NCI-H1417 treated with DMSO at 0.1 percent for 48 hours (cell line): ENCODE measurements around the gene RCAN3.

ENCODE experiments used
- DNase-seq: peaks from one replicate; lab custom pipeline; 2025; lab: John Stamatoyannopoulos, UW

The RCAN3 gene

DNA sequence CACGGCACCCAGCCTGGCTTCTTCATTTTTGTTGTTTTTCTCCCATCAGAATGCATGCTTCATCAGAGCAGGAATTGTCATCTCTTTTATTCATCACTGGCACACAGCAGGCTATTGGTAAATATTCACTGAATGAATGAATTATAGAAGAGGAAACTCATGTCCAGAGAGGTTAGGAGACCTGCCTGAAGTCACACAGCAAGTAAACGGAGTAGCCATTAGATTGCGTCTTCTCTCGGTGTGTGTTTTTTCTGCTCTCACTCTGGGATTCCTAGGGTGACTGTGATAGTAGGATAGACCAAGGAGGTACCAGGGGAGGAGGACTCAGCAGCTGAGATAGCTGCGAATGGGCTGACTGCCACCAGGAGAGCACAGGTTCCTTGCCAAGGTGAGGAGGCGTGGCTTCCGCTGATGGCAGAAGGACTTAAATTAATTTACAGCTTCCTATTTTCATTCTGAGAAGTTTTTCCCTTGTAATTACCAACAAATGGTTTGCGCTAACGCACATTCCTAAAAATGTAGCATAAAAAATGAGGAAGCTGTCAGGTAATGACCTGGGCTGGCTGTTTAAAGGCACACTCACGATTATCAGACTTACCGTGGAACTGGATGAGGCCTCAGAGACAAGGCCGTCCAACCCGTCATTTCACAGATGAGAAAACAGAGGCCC is 48.8 kb downstream of the RCAN3 start:
- DNase-seq: no peak

DNA sequence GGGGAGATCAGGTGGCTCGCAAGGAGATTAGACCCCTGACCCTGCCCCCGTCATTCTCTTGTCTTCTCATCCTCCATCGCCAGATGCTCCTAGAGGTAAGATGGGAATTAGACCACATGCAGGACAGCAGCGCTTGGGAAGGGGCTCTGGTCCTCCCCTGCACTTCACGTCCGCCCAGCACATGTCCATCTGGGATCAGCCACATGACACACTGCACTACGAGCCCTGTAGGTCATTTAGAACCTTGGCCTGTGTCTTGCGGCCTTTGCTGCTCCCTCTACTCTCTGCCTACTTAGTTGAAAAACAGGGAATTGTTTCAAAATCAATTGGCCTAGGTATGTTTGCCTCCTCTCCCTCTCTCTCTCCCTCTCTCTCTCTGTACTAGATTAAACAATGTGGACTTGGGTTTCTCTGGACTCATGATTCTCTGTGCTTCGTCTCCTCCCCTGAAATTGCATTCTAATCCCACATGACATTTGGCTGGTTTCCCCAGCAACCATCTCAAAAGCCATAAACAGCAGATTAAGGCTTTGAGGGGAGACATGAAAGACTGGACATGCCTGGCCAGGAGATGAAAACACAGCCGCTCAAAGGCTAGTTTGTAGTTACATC is 49.4 kb downstream of the RCAN3 start:
- DNase-seq: no peak

DNA sequence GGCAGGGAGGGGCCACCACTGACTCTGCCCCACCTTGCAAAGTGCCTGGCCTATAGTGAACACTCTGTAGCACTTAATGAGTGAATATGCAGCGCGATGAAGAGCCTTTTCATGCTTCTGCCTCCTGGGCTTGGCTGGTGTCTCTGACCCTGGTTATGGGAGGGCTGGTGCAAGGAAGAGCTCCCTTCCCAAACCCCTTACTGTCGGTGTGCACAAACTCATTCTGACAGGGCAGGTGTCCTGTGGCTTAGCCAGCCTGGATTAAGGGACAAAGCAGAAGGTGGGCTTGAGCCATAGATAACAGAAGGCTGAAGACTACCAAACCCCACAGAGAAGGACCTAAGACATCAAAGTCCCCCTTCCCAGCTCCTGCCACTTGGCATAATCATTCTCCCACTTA is 51.3 kb downstream of the RCAN3 start:
- no peak for DNase-seq

DNA sequence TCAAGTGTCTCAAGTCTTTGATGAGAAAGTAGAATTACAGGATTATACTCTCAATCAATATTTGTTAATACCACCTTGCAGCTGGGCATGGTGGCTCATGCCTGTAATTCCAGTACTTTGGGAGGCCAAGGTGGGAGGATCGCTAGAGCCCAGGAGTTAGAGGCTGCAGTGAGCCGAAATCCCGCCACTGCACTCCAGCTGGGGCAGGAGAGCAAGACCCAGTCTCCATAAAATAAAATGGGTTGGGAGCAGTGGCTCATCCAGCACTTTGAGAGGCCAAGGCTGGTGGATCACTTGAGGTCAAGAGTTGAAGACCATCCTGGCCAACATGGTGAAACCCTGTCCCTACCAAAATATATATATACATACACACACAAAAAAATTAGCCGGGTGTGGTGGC is 52.1 kb downstream of the RCAN3 start:
- DNase-seq: no peak

DNA sequence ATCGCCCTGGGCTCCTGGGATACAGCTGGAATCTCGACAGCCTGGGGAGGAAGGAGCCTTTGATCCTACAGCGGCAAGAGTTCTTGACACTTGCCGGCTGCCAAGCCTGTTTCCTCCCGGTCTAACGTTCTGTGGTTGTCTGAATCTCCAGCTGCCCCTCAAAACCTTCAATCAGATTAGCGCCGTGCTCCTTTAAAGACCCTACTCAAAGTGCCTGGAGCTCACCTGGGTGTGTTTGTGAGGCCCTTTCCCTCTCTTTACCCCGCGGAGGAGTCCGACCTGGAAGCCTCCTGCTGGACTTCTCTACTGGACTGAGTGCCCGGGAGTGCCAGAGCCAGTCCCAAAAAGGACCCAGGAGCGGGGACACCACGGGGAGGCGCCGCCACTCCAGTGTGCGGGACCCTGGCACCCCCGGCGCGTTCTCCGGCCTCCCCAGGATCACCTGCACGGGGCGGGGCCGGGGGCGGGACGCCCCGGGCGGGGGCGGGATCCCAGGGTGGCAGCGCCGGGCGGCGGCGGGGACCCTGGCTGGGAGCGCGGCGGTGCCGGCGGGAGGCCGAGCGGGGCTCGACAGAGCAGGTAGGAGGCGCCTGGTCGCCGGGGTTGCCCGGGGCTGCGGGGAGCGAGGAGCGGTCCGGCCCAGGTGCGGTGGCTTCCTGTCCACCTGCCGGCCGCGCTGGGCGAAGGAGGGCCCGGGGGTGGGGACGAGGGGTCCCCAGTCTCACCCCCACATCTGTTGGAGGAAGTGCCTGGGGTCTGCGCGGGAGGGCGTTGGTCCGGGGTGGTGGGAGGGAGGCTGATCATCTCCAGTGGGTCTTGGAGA is 53.2 kb downstream of the RCAN3 start, which contains the start of gene NCMAP:
Gene NCMAP (plus strand): TSS at position 497 of the 823 bp plus-strand sequence. CDS start 39,344 bp downstream, outside the sequence.
- DNase-seq: no peak

DNA sequence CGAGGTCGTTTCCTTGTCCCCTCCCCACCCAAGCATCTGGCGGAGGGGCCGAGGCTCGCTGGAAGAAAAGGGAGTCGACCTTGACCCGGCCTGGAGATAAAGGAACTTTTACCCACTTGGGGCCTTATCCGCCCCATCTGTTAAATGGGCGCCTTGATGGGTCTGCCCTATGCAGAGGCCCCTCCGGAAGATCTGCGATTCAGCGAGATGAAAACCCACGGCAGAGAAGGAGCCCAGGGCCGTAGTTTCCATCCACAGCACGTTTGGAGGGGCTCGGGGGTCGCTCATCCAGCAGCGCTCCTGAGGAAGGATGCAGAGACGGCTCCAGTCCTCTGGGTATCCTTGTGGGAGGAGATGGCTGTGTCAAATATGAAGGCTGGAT is 53.8 kb downstream of the RCAN3 start:
- no peak for DNase-seq

DNA sequence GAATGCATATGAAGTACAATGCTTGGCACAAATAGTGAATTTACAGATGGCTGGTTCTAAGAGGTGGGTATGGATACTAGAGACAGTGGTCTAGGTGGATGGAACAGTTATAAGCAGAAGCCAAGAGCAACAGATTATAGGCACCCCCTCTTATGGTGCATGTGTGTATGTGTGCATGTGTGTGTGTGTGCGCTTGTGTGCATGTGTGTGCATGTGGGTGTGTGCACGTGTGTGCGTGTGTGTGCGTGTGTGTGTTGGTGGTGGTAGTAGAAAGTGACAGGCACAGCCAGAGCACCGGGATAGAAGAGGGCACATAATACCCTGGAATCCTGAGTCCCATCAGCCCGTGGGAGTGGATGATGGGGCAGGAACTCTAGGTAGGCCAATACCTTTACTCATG is 54.6 kb downstream of the RCAN3 start:
- no peak for DNase-seq

DNA sequence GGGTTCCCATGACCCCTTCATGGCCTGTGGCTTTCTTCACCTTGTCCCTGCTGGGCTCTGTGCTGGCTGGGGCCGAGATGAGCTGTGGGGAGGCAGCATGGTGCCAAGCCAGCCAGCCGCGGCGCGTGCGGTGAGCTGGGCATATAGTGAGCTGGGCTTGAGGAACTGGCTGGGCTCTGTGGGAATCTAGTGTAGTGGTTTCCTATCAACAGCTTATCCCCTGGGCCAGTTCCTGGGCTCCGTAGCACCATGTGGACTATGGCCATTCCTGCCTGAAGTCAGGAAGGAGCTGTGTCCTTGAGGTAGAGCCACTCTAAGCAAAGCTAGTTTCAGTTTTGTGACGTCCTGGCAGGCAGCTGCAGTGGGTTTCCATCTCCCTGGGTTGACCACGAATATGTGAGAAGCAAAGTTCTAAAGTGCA is 55.1 kb downstream of the RCAN3 start:
- no peak for DNase-seq

DNA sequence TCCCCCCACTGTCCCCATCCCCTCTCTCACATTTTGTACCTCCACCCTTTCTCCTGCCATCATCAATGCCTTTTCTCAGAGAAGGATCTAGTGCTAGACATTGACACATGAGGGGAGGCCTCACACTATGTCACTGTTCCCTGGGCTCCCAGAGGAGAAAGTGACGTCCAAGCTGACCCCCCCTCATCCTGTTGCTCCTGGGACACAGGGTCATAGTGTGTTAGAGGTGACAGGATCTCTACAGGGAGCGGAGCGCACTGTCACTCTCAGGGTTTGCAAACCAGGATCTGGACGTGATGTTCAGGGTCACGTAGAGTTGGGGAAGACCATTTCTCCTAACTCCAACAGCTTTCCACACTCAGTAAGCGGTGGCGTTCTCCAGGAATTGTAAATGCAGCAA is 55.8 kb downstream of the RCAN3 start:
- no peak for DNase-seq

DNA sequence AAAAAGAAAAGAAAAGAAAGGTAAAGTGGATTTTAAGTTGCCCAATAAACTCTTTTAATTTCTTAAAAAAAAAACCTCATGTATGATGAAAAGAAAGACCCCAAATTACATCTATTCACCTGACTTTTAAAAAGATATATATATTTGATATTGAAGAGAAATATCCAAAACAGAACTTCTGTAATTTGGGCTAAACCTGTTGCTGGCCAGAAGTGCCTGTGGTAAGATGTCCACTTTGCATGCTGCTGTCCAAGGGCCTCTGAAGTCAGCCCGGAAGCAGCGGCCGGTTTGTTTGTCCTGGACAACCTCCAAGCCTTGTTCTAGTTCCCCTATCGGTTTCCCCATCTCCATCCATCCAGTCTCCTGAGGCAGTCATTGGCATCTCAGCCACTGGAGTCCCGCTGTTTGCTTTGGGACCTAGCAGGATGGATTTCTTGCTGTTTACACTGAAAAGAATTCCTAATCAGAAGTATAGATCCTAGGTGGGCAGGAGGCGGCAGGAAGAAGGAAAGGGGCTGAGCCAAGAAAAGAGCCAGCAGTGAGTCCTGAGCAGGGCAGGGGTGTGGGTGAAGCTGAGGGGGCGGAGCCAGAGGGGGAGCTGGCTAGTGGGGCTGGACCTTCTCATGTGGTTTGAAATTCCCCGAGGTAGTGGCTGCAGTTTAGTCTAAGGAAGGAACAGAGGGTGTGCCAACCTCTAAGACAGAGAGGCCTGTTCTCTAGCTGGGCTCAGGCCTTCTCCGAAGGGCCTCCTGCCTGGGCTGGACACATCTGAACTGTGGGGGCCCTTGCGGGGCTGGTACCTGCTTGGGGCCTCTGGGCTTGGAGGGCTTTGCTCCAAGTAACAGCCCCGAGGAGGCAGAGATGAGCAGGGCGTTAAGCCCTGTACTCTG is 56.5 kb downstream of the RCAN3 start:
- DNase-seq: no peak

DNA sequence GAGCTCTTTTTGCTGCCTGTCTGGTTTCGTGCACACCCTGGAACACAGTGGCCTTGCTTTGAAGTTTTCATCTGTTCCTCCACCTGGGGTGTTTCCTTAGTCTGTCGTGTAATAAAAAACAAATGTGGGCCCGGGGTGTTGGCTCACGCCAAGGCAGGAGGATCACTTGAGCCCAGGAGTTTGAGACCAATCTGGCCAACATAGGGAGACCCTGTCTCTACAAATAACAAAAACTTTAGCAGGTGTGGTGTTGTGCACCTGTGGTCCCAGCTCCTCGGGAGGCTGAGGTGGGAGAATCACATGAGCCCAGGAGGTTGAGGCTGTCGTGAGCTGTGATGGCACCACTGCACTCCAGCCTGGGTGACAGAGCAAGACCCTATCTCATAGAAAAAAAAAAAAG is 57.7 kb downstream of the RCAN3 start:
- DNase-seq: no peak

DNA sequence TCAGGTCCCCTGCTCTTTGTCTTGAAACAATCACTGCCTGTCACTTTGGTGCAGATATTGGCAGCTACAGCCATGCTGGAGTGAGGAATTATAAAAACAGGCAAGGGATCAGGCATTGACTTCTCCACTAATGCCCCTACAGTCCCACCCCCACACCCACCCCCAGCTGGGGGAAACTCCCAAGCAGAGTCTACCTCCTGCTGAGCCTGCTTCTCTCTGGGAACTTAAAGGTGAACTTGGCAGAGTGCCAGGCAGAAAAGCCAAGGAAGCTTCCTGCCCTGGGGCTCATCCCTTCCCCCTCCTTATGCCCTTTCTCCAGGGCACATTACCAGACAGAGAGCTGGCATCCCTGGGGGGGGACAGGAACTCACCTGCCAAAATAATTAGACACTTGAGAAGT is 60.0 kb downstream of the RCAN3 start:
- peak; percentile 48 for DNase-seq

DNA sequence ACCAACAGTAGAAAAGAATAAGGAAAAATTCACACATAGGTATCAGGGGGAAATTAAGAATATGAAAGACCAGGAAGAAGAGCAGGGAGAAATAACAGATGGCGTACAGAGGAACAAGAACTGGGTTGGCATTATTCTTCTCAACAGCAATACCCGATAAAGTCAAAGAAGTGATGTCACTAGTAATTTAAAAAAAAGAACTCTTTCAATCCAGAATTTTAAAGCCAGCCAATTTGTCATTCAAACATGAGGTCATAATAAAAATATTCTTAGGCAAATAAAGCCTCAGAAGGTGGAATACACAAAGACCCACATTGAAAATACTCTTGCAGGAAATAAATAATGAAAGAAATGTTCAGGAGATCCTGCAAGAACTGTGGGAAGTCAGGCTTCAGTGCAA is 62.1 kb downstream of the RCAN3 start:
- no peak for DNase-seq

DNA sequence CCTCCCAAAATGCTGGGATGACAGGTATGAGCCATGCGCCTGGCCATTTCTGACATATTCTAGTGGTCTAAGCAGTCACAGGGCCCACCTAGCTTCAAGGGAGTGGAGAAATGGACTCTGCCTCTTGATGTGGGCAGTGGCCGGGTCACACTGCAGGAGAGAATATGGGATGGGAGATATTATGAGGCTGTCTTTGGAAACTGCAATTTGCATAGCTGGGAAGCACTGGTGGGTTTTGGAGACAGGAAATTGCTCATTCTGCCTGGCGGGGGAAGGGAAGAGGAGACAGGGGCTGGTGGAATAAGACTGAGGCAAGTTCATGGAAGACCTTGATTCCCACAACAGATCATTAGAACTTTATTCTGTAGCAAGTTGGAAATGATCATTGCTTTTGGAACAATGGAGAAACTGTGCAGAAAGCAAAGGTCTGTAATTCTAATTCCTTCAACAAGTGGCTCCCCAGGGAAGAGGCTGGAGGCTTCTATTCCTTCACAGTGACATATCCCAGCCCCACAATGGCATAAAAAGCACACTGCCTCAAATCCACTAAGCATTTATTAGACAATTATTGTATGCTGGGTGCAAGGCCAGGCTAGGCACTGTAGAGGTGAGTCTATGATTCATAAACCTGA is 63.7 kb downstream of the RCAN3 start:
- DNase-seq: no peak

DNA sequence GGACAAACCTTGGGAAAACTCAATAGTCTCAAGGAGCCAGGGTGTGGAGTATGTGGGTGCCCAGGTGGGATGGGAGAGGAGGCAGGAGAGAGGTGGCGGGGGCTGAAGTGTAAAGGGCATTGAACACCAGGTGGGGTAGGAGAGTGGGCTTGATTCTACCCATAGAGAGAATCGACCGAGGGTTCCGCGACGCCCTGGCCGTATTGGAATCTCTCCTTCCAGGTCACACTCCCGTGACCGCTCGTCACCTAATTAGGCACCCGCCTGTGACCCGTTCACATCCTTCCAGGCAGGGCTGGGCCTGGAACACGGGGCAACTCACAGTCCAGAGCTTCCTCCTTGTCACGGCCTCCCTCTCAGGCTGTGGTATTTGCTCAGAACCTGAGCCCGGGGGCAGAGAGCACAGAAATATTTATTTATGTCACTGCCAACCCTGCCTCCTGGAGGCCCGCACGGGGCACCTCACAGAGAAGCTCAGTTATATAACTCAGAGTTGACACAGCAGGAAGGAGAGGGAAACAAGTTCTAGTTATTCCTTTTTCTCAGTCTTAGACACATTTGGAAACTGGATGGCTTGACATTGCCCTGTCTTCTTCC is 65.3 kb downstream of the RCAN3 start:
- no peak for DNase-seq

DNA sequence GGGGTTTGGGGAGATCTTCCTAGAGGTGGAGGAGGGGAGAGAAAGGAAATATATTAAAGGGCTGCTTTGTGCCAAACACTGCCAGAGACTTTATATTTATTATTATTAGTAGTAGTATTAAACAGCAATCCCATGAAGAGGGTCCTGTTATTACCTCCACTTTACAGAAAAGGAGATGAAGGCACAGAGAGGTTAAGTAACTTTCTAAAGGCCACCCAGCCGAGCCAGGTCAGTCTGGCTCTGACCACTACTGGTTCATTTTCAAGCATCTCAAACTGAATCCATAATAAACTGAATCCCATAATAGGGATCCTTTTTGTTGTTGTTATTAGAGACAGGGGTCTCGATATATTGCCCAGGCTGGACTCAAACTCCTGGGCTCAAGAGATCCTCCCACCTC is 65.8 kb downstream of the RCAN3 start:
- DNase-seq: no peak

DNA sequence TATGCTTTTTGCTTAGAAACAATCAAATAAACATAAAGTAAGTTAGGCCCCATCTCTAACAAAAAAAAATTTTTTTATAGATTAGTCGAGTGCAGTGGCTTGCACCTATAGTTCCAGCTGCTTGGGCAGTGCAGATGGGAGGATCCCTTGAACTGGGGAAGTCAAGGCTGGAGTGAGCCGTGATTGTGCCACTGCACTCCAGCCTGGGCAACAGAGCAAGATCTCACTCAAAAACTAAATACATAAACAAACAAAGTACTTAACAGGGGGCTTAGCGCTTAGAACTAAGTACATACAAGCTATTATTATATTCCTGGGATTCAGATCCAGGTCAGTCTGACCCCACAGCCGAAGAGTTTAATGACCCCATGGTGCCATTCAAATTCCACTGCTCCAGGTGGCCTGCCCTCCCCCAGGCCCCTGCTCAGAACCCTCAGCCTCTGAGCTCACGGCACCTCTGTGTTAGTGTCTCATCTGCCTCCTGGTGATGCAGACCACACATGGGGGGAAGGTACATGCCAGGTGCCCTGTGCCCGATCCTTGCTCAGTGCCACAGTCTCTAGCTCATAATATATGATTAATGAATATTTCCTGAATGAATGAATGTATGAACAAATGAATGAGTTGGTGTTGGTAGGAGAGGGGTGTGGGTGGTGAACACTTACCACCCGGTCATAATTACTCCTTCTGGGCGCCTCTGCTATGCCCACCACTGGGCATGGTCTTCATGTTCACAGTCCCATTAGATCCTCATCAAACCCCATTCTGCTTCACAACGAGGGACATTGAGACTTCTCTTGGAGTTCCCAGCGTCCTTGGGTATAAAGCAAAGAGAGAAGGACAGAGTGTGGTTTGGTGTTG is 67.9 kb downstream of the RCAN3 start:
- no peak for DNase-seq

DNA sequence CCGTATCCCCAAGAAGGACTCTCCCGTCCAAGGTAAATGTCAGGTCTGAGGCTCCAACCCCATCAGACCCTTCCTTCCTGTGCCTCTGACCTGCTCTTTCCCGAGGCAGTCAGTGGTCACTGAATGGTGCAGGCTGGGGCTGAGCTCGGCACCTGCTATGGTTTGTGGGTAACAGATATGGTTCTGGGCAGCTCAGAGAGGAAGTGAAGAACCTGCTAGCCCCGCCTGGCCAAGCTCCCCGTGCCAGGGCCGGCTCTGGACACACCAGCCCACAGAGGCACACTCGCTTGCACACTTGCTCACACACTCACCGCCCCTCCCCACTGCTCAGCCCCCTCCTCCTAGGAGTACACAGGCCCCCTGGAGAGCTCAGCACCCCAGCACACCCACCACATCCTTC is 69.7 kb downstream of the RCAN3 start:
- DNase-seq: no peak

DNA sequence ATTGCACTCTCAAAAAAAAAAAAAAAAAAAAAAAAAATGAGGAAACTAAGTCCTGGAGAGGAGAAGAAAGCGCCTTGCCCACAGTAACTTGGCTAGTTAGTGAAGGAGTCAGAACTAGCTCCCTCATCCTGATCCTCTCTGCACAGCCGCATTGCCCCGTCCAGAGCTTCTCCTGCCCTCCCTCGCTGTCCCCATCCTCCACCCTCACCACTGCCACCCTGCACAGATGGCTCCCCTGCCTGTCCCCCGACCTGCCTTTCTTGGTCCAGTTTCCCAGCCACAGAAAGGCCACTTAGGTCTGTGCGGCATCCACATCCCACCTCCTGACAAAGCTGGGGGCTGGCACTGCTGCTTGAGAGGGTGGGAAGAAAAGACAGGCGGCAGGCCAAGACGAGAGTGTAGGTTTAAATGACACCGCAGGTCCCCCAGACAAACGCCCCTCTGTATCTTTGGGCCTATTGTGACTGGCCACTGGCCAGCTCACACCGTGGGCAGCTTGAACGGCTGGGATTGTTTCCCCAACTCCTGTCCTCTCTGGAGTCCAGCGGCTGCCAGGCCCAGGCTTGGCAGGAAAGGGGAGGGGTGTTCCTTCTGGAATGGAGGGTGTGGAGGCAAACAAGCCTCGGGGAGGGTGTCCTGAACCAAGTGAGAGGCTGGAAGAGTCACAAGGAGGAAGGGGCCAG is 73.4 kb downstream of the RCAN3 start:
- DNase-seq: no peak

DNA sequence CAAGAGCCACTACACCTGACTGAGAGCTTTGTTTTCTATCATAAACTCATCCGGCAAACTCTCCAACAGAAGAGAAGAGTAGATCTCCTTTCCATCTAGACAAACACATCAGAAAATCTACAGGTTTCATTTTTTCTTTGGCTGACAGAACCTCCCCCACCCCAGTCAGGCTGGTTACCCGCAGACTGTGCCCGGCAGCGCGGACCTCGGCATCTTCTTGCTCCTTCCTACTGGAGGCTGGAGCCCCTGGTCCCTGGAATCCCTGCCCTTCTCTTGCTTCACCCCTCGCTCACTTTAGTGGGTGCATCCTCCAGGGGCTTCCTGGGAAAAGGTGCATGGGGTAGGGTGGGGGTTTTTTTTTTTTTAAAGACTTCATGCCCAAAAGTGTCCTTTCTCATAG is 76.2 kb downstream of the RCAN3 start:
- no peak for DNase-seq
